GM12892 (cell line): ENCODE data around the gene FURIN.

Source experiments
- POLR2A ChIP-seq: IDR thresholded peaks from 2 replicates; pipeline ENCODE4 v1.6.1; 2011; ENCODE audit warnings: low read depth, low read length, control low read depth
- POLR2AphosphoS5 ChIP-seq: IDR thresholded peaks from 2 replicates; pipeline ENCODE4 v1.6.1; 2011; ENCODE audit warnings: low read depth, low read length, control low read depth

DNA sequence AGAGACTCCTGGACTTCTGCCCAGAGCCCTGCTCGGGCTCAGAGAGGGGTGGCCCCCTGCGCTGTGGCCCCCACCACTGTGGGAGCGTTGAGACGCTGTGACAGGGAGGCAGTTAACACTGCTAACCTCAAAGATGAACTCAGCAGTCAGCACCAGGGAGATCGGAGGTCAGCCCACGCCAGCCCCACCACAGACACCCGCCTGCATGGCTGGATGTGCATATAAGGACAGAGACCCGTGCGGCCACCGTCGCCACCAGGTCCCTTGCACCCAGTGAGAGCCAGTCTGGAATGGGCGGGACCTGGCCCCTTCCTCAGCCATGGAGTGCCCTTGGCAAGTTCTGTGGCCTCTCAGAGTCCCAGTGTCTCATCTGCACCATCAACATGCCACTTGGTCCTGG lies 48.5 kb upstream of the FURIN start:
- TF ChIP-seq POLR2AphosphoS5 (no peak), POLR2A (no peak)
